Ectodermal cell (in vitro differentiated cells): Measurements from ENCODE around the gene MEIS3.
"Not testable (repeated sequence)": the region's sequence is repeated elsewhere in the genome, so short reads cannot be mapped to it uniquely, and the experiment has no call there.

Source experiments
- H3K27ac ChIP-seq: 2 replicates; pipeline ENCODE4 v1.7.0; 2013; ENCODE audit warnings: mild to moderate bottlenecking, low read depth, low read length; ENCODE audit not compliant: insufficient read depth, poor library complexity, severe bottlenecking
- H3K27me3 ChIP-seq: 2 replicates; pipeline ENCODE4 v1.7.0; 2013; ENCODE audit warnings: mild to moderate bottlenecking, low read length; ENCODE audit not compliant: insufficient read depth, control insufficient read depth, poor library complexity, severe bottlenecking
- H3K36me3 ChIP-seq: one replicate; pipeline ENCODE4 v1.7.0; 2013; ENCODE audit warnings: low read length; ENCODE audit not compliant: control insufficient read depth, insufficient read depth
- H3K4me1 ChIP-seq: one replicate; pipeline ENCODE4 v1.7.0; 2013; ENCODE audit warnings: low read length; ENCODE audit not compliant: control insufficient read depth, insufficient read depth
- H3K4me3 ChIP-seq: 2 replicates; pipeline ENCODE4 v1.7.0; 2013; ENCODE audit warnings: low read depth, low read length, control low read depth; ENCODE audit not compliant: insufficient read depth
- H3K9me3 ChIP-seq: 2 replicates; pipeline ENCODE4 v1.7.0; 2013; ENCODE audit warnings: mild to moderate bottlenecking, low read length, moderate library complexity; ENCODE audit not compliant: control insufficient read depth
- WGBS, 2 experiments: methylation state at CpG; one replicate each; pipeline ENCODE4 v1.1.7; 2013; ENCODE audit warnings: missing lambda C conversion rate in 2 of 2; 5-methylcytosine and 5-hydroxymethylcytosine counted together

Gene MEIS3

GRCh38 chr19:47416643-47416985 lies 2.7 kb downstream of the MEIS3 start:
- Histone ChIP-seq H3K4me1 (peaks cover 35% of the 10 kb centered on the region), H3K27ac (no peak overlapping the region), H3K27me3 (peaks cover 35% of the 10 kb centered on the region), H3K4me3 (no peak overlapping the region), H3K36me3 (peaks cover 18% of the 10 kb centered on the region), H3K9me3 (no peaks in the 10 kb centered on the region)
- WGBS, 2 experiments, result 67 to 68% methylated on average over 12 of the region's 12 CpGs

DNA sequence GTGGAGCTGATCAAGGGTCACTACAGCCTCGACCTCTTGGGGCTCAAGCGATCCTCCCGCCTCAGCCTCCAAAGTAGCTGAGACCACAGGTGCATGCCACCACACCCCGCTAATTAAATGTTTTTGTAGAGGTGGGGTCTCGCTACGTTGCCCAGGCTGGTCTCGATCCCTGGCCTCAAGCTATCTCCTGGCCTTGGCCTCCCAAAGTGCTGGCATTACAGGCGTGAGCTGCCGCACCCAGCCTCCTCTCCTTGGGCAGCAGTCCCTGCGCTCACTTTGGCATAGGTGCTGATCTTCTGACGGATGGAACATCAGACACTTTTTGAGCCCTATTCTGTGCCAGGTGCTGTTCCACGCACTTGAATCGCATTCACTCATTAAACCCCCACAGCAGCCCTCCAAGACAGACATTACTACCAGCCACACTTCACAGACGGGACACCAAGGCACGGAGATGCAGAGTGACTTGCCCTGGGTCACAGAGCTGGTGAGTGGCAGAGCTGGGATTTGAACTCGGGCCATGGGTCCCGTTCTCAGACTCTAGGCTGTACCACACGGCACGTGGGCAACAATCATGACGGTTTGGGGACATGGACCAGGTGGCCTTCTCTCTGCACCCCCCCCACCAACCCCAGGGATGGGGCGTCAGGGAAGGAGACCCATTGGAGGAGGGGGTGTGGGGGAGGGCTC lies 3.2 kb downstream of the MEIS3 start:
- Histone ChIP-seq H3K27me3 (peaks cover 30% of the 10 kb centered on the region), H3K27ac (no peak overlapping the region), H3K4me1 (peaks cover 30% of the 10 kb centered on the region), H3K4me3 (no peak overlapping the region), H3K9me3 (no peaks in the 10 kb centered on the region), H3K36me3 (peaks cover 18% of the 10 kb centered on the region)
- WGBS, 2 experiments, result 93 to 94% methylated on average over 19 to 21 of the region's 21 CpGs

GRCh38 chr19:47414469-47414868 lies 4.9 kb downstream of the MEIS3 start:
- no peaks in the 10 kb centered on the region for H3K9me3 ChIP-seq
- 89 to 92% methylated on average over 21 of the region's 21 CpGs for WGBS, 2 experiments
- H3K36me3 ChIP-seq, result peaks cover 18% of the 10 kb centered on the region
- no peak overlapping the region for H3K27ac ChIP-seq
- H3K4me3 ChIP-seq, result no peak overlapping the region
- H3K4me1 ChIP-seq, result peaks cover 14% of the 10 kb centered on the region
- peaks cover 15% of the 10 kb centered on the region for H3K27me3 ChIP-seq

GRCh38 chr19:47413941-47414340 lies 5.4 kb downstream of the MEIS3 start:
- WGBS, 2 experiments, result 96% methylated on average over 16 of the region's 16 CpGs
- H3K9me3 ChIP-seq, result no peaks in the 10 kb centered on the region
- H3K4me1 ChIP-seq, result peaks cover 12% of the 10 kb centered on the region
- H3K27ac ChIP-seq, result no peak overlapping the region
- peaks cover 14% of the 10 kb centered on the region for H3K27me3 ChIP-seq
- peaks cover 18% of the 10 kb centered on the region for H3K36me3 ChIP-seq
- H3K4me3 ChIP-seq, result no peak overlapping the region

DNA sequence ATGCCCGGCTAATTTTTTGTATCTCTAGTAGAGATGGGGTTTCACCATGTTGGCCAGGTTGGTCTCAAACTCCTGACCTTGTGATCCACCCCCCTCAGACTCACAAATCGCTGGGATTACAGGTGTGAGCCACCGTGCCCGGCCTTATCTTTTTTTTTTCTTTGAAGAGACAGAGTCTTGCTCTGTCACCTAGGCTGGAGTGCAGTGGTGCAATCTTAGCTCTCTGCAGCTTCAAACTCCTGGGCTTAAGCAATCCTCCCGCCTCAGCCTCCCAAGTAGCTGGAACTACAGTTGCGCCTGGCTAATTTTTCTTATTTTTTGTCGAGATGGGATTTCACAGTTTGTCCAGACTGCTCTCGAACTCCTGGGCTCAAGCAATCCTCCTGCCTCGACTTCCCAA lies 7.6 kb downstream of the MEIS3 start:
- H3K4me3 ChIP-seq, H3K4me1 ChIP-seq, H3K9me3 ChIP-seq, H3K27ac ChIP-seq, H3K27me3 ChIP-seq: not testable (repeated sequence)
- 91 to 92% methylated on average over 9 of the region's 9 CpGs for WGBS, 2 experiments
- peaks cover 18% of the 10 kb centered on the region for H3K36me3 ChIP-seq

DNA sequence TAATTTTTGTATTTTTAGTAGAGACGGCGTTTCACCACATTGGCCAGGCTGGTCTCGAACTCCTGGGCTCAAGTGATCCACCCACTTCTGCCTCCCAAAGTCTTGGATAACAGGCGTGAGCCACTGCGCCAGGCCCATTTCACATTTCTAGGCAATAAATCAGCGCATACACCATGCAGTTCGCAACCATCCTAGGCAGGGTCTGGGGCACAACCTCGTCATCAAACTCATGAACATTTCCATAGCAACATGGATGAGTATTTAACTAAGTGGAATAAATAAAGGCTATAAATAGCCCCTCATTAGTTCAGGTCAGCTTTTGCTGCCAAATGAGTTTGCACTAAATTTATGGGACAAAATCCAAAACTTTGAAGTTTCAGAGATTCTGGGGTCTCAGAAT lies 8.2 kb downstream of the MEIS3 start:
- peaks cover 4% of the 10 kb centered on the region for H3K4me1 ChIP-seq
- 96 to 98% methylated on average over 7 to 8 of the region's 8 CpGs for WGBS, 2 experiments
- peaks cover 17% of the 10 kb centered on the region for H3K36me3 ChIP-seq
- H3K27ac ChIP-seq, result no peak overlapping the region
- H3K27me3 ChIP-seq, result no peaks in the 10 kb centered on the region
- no peaks in the 10 kb centered on the region for H3K9me3 ChIP-seq
- H3K4me3 ChIP-seq, result no peak overlapping the region

DNA sequence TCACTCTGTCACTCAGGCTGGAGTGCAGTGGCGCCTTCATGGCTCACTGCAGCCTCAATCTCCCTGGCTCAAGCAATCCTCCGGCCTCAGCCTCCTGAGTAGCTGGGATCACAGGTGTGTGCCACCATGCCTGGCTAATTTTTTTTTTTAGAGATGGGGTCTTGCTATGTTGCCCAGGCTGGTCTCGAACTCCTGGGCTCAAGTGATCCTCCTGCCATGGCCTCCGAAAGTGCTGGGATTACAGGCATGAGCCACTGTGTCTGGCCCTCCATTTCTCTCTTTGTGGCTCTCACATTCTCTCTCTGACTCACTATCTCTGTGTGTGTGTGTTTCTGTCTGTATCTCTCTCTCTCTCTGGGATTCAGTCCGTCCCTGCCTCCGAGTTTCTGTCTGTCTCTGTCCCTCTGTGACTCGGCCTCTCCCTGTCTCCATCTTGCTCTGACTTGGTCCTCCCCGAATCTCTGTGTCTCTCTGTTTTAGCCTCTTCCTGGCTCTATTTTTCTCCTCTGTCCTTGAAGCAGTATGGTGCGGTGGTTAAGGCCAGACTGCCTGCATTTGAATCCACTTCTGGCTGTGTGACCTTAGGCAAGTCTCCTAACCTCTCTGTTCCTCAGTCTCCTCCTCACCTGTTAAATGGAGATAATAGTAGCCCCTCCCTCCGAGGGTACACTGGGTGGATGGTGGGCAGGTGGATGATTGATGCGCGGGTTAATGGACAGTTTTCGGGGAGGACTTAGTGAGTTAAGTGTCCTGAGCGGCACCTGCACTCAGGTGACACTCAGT lies 11.0 kb downstream of the MEIS3 start:
- Histone ChIP-seq H3K27ac (no peak overlapping the region), H3K36me3 (peaks cover under 1% of the 10 kb centered on the region), H3K4me3 (no peak overlapping the region), H3K4me1 (peaks cover 4% of the 10 kb centered on the region), H3K9me3 (no peaks in the 10 kb centered on the region), H3K27me3 (no peaks in the 10 kb centered on the region)
- 91% methylated on average over 14 of the region's 14 CpGs for WGBS, 2 experiments

DNA sequence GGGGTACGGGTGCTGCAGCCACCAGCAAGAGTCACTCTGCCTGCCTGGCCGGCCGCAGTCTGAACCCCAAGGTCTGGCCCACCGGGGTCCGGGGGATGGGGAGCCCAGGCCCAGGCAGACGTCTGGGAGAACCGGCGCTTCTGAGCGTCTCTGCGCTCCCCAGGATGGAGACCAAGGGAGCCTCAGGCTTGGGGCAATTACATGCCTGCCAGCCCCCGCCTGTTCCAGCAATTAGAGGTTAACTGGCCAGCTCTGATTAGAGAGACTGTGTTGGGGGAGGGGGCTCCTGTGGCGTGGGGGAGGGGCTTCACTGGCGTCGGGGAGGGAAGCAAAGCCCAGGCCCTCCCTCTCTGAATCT lies 11.9 kb downstream of the MEIS3 start:
- whole genome bisulfite sequencing, 2 experiments, result 33% methylated on average over 12 to 14 of the region's 14 CpGs
- Histone ChIP-seq H3K36me3 (no peaks in the 10 kb centered on the region), H3K4me3 (no peak overlapping the region), H3K27ac (no peak overlapping the region), H3K9me3 (no peaks in the 10 kb centered on the region), H3K4me1 (peaks cover 4% of the 10 kb centered on the region), H3K27me3 (no peaks in the 10 kb centered on the region)

DNA sequence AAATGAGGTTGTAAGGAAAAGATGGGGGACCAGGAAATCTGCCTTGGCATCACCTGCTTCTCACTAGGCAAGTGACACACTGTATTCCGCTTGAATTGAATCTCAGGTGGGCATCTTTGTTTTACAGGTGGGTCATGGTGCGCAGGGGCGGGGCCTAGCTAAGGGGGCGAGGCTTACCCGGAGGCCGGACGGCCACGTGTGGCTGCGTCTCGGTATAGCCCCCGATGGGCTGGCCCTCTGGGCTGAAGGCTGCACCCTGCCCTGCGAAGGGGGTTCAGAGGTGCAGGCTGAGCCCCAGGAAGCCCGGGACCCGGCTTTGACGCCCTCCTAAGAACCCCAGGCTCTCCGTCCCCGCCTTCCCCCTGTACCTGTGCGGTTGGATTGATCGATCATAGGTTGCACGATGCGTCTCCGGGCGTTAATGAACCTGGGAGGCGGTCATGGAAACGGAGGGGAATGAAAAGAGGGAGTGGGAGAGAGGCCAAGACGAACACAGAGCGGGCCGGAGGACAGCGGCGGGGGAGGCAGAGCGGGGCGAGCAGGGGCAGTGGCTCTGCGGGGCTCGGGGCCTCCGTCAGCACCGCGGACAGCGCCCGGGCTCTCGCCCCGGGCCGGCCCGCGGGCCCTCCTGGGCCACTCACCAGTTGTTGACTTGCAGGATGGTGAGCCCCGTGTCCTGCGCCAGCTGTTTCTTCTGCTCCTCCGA lies 12.5 kb downstream of the MEIS3 start:
- Histone ChIP-seq H3K27me3 (no peaks in the 10 kb centered on the region), H3K9me3 (no peaks in the 10 kb centered on the region), H3K36me3 (no peaks in the 10 kb centered on the region), H3K27ac (no peak overlapping the region), H3K4me1 (peaks cover 4% of the 10 kb centered on the region), H3K4me3 (no peak overlapping the region)
- WGBS, 2 experiments, result 34 to 40% methylated on average over 47 of the region's 47 CpGs

GRCh38 chr19:47405854-47406417 lies 13.4 kb downstream of the MEIS3 start:
- WGBS, 2 experiments, result 92 to 93% methylated on average over 5 of the region's 5 CpGs
- H3K9me3 ChIP-seq, result no peaks in the 10 kb centered on the region
- H3K36me3 ChIP-seq, result no peaks in the 10 kb centered on the region
- H3K4me1 ChIP-seq, result peaks cover 4% of the 10 kb centered on the region
- no peak overlapping the region for H3K27ac ChIP-seq
- no peaks in the 10 kb centered on the region for H3K27me3 ChIP-seq
- no peak overlapping the region for H3K4me3 ChIP-seq
